K562 (cell line): ENCODE results near the gene EFCAB12. TPM values are rescaled to one million over a fixed set of nuclear protein-coding genes. Genes with fewer than 3 reads are reported as not detected.

ENCODE experiments used
- ARID2 ChIP-seq: fragments of 450-650 bp; IDR thresholded peaks from 2 replicates; pipeline ENCODE4 v1.6.1; 2017; ENCODE audit warnings: antibody characterized with exemption, mild to moderate bottlenecking
- CREM ChIP-seq: IDR thresholded peaks from 2 replicates; pipeline ENCODE4 v1.6.1; 2014; ENCODE audit warnings: antibody characterized with exemption, low read depth
- CUX1 ChIP-seq: fragments of 200-800 bp; sonication (Bioruptor generic); IDR thresholded peaks from 2 replicates; pipeline ENCODE4 v1.6.1; 2016; ENCODE audit warnings: missing genetic modification characterization, missing compliant biosample characterization
- KLF10 ChIP-seq: fragments of 250-450 bp; sonication (Bioruptor Pico); IDR thresholded peaks from 2 replicates; pipeline ENCODE4 v1.6.1; 2021; ENCODE audit warnings: matching md5 sums
- NELFE ChIP-seq: IDR thresholded peaks from 2 replicates; pipeline ENCODE4 v1.6.1; 2011; ENCODE audit warnings: mild to moderate bottlenecking; ENCODE audit not compliant: insufficient read depth, insufficient read length
- POU5F1 ChIP-seq: fragments of 150-350 bp; IDR thresholded peaks from 2 replicates; pipeline ENCODE4 v1.6.1; 2014; ENCODE audit warnings: borderline replicate concordance, low read length, low read depth, mild to moderate bottlenecking; ENCODE audit not compliant: partially characterized antibody
- RBM25 ChIP-seq: fragments of 200-400 bp; formaldehyde crosslinking; IDR thresholded peaks from 2 replicates; pipeline ENCODE4 v1.6.1; 2018; ENCODE audit warnings: low read length, low read depth, moderate library complexity; ENCODE audit not compliant: severe bottlenecking
- RBM34 ChIP-seq: fragments of 200-400 bp; formaldehyde crosslinking; IDR thresholded peaks from 2 replicates; pipeline ENCODE4 v1.6.1; 2018; ENCODE audit warnings: low read length, borderline replicate concordance; ENCODE audit not compliant: insufficient read depth
- SNRNP70 ChIP-seq: fragments of 200-400 bp; formaldehyde crosslinking; optimal IDR thresholded peaks from 2 replicates; pipeline ENCODE3; 2017; ENCODE audit warnings: low read depth, low read length
- ZNF124 ChIP-seq: sonication (generic); formaldehyde crosslinking; IDR thresholded peaks from 2 replicates; pipeline ENCODE4 v1.8.1; 2022; ENCODE audit warnings: missing genetic modification reagents
- ZNF175 ChIP-seq: fragments of 200-800 bp; sonication (Bioruptor generic); IDR thresholded peaks from 2 replicates; pipeline ENCODE4 v1.6.1; 2016; ENCODE audit warnings: low read depth, mild to moderate bottlenecking, missing genetic modification characterization, missing compliant biosample characterization
- ZNF217 ChIP-seq: sonication (generic); formaldehyde crosslinking; IDR thresholded peaks from 2 replicates; pipeline ENCODE4 v1.8.0; 2022; ENCODE audit warnings: mild to moderate bottlenecking, missing genetic modification reagents
- ZNF586 ChIP-seq: fragments of 450-650 bp; formaldehyde crosslinking; conservative IDR thresholded peaks from 2 replicates; pipeline ENCODE4 v1.4.0; 2020; ENCODE audit warnings: mild to moderate bottlenecking, moderate library complexity
- ZNF830 ChIP-seq: fragments of 250-450 bp; sonication (Bioruptor Pico); IDR thresholded peaks from 2 replicates; pipeline ENCODE4 v1.5.0; 2021; ENCODE audit warnings: mild to moderate bottlenecking
- polyA plus RNA-seq, 8 experiments: library from polyadenylated mRNA; depleted of rRNA in 4 of 8; stranded (reverse) in 5 of 8; unstranded in 3 of 8; fragments of >200 nt; fragmentation: Nextera tagmentation in 2 of 8; fragmentation: Illumina TruSeq in 1 of 8; extraction: Ambion mirVana in 2 of 8; extraction: Trizol in 1 of 8; gene quantifications; 2 replicates each; pipeline versions ENCODE4 v1.2.1 to v1.2.3, GENCODE V29; 2011 to 2014; ENCODE audit warnings: inconsistent platforms in 1 of 8, missing spikeins in 1 of 8
- total RNA-seq, 7 experiments: library from RNA; depleted of rRNA in 6 of 7; stranded (reverse); fragments of >200 nt in 6 of 7; fragmentation: Illumina TruSeq in 2 of 7; extraction: Trizol in 2 of 7; gene quantifications; 2 replicates each; pipeline versions ENCODE4 v1.2.1 to v1.2.3, GENCODE V29; 2011 to 2021; ENCODE audit warnings: low replicate concordance in 1 of 7
- TF ChIP-seq, protein P1 (sequence below): fragments of 450-650 bp; IDR thresholded peaks from 2 replicates; pipeline ENCODE4 v1.6.1; 2016; ENCODE audit warnings: low read depth, mild to moderate bottlenecking, moderate library complexity
- TF ChIP-seq, protein P2 (sequence below): sonication (generic); formaldehyde crosslinking; IDR thresholded peaks from 2 replicates; pipeline ENCODE4 v1.4.0; 2020; ENCODE audit warnings: mild to moderate bottlenecking, missing genetic modification reagents
- TF ChIP-seq, protein P3 (sequence below): fragments of 250-450 bp; sonication (Bioruptor Pico); IDR thresholded peaks from 2 replicates; pipeline ENCODE4 v1.6.1; 2021; ENCODE audit warnings: mild to moderate bottlenecking
- TF ChIP-seq, protein P4 (sequence below): fragments of 250-450 bp; sonication (Bioruptor Pico); IDR thresholded peaks from 2 replicates; pipeline ENCODE4 v1.8.0; 2022; ENCODE audit warnings: moderate library complexity, mild to moderate bottlenecking, inconsistent platforms

Gene EFCAB12
- total and polyA plus RNA-seq, 9 of the 15 experiments (the other 6 are each of a cell fraction or from before 2014, with no cell fraction given), result 0.08 to 0.95 (median 0.56) TPM; not detected in 1

DNA sequence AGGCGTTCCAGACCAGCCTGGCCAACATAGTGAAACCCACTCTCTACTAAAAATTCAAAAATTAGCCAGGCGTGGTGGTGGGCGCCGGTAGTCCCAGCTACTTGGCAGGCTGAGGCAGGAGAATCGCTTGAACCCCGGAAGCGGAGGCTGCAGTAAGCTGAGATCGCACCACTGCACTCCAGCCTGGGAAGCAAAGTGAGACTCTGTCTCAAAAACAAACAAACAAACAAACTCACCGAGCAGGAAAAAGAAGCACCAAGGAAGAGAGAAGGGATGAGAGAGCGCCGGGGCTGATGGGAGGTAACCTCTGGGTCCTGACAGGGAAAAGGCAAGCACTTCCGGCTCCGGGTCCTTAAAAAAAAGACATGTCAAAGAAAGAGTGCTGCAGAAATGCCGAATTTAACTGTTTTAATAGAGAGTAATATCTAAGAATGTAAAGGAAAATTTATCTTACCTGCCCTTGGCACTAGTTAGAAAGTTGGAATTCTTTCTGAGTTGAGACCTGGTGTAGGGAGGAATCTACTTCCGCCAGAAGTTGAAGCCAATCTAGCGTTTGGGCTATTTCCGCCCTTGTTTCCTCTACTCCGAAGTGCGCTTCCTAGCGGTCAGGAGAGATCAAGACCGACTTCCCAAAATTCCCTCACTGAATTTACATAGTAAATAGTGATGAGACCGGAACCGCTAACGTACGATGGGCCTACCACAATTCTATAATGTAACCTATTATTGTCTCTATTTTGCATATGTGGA, 29.1 kb downstream of the EFCAB12 start (continued):
- TF ChIP-seq, protein P1, sequence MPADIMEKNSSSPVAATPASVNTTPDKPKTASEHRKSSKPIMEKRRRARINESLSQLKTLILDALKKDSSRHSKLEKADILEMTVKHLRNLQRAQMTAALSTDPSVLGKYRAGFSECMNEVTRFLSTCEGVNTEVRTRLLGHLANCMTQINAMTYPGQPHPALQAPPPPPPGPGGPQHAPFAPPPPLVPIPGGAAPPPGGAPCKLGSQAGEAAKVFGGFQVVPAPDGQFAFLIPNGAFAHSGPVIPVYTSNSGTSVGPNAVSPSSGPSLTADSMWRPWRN, result no peak
- peak; percentile 47 for TF ChIP-seq POU5F1
- no peak for TF ChIP-seq SNRNP70
- peak; percentile 74 for TF ChIP-seq CREM
- TF ChIP-seq, protein P2, sequence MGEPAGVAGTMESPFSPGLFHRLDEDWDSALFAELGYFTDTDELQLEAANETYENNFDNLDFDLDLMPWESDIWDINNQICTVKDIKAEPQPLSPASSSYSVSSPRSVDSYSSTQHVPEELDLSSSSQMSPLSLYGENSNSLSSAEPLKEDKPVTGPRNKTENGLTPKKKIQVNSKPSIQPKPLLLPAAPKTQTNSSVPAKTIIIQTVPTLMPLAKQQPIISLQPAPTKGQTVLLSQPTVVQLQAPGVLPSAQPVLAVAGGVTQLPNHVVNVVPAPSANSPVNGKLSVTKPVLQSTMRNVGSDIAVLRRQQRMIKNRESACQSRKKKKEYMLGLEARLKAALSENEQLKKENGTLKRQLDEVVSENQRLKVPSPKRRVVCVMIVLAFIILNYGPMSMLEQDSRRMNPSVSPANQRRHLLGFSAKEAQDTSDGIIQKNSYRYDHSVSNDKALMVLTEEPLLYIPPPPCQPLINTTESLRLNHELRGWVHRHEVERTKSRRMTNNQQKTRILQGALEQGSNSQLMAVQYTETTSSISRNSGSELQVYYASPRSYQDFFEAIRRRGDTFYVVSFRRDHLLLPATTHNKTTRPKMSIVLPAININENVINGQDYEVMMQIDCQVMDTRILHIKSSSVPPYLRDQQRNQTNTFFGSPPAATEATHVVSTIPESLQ (CRISPR knock-in tag), result no peak
- TF ChIP-seq KLF10 (CRISPR knock-in tag), result no peak
- TF ChIP-seq, protein P3, sequence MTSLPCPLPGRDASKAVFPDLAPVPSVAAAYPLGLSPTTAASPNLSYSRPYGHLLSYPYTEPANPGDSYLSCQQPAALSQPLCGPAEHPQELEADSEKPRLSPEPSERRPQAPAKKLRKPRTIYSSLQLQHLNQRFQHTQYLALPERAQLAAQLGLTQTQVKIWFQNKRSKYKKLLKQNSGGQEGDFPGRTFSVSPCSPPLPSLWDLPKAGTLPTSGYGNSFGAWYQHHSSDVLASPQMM (CRISPR knock-in tag), result no peak
- TF ChIP-seq RBM25, result no peak
- no peak for TF ChIP-seq ARID2
- no peak for TF ChIP-seq ZNF830 (CRISPR knock-in tag)
- TF ChIP-seq NELFE, result no peak
- no peak for TF ChIP-seq ZNF586 (CRISPR knock-in tag)
- TF ChIP-seq ZNF175 (CRISPR knock-in tag), result no peak
- TF ChIP-seq, protein P4, sequence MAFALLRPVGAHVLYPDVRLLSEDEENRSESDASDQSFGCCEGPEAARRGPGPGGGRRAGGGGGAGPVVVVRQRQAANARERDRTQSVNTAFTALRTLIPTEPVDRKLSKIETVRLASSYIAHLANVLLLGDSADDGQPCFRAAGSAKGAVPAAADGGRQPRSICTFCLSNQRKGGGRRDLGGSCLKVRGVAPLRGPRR (CRISPR knock-in tag), result no peak
- no peak for TF ChIP-seq RBM34
- no peak for TF ChIP-seq CUX1 (CRISPR knock-in tag)
- TF ChIP-seq ZNF124 (CRISPR knock-in tag), result no peak
- TF ChIP-seq ZNF217 (CRISPR knock-in tag), result no peak
